ENCODE measurements around the gene PPFIA3. TPM values are rescaled to one million over a fixed set of nuclear protein-coding genes. Genes with fewer than 3 reads are reported as not detected.
"Not testable (repeated sequence)": the region's sequence is repeated elsewhere in the genome, so short reads cannot be mapped to it uniquely, and the experiment has no call there.

The PPFIA3 gene
- polyA plus RNA-seq (2014; cell fraction: cytosol; rRNA removed), result 11.7 and 18.3 TPM in 2 replicates
- 33.4 and 41.8 TPM in 2 replicates for polyA plus RNA-seq (2014; cell fraction: nucleus; rRNA removed)

DNA sequence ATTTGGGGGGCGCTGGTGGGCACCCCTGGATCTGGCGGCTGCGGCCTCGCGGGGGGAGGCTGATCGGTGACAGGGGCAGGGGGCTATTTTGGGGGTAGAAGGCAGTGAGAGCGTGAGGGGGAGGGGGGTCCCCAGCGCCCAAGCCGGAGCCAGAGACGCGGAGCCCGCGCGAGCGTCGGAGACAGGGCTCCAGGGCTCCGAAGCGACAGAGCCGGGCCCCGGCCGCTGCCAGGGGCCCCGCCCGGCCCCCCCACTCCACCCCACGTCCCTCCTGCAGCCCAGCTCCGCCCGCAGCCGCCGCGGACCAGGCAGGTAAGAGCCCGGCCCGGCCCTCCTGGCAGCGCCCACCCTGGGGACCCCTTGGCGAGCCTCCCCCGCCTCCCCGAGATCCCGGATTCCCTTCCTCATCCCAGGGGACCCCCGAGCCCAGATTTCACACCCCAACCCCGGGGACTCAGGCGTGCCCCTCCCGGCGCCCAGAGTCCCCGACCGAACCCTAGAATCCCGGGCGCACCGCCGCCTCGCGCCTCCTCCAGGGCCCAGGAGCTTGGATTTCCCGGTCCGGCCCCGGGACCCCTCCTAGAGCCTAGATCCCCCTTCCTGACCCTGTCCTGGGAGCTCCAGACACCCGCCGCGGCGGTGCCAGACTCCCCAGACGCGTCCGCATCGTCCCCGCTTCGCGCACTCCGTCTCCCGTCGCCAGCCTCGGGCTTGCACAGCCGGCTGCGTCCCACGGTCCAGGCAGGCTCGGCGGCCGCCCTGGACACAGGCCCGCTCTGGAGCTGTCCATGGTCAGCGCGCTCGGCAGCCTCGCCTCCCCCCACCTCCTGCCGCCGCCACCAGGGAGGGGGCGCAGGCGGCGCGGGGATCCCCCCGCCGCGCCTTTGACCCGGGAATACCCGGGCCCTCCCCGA is at the start of gene PPFIA3:
TSS of gene PPFIA3 (plus strand) at position 134 of the 914 bp plus-strand sequence. CDS start 8,330 bp downstream, outside the sequence.
- no peak for DNase-seq (ENCODE audit: low spot score)

DNA sequence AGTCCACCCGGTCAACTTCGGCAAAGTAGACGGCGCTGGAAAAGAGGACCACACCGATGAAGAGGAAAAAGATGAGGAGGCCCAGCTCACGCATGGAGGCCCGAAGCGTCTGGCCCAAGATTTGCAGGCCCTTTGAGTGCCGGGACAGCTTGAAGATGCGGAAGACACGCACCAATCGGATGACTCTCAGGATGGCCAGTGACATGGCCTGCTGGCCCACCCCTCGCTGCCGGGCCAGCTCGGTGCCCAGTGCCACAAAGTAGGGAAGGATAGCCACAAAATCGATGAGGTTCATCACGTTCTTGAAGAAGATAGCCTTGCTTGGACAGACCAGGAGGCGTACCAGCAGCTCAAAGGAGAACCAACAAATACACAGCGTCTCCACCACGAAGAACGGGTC is 48.9 kb upstream of the PPFIA3 start:
- no peak for DNase-seq (ENCODE audit: low spot score)

DNA sequence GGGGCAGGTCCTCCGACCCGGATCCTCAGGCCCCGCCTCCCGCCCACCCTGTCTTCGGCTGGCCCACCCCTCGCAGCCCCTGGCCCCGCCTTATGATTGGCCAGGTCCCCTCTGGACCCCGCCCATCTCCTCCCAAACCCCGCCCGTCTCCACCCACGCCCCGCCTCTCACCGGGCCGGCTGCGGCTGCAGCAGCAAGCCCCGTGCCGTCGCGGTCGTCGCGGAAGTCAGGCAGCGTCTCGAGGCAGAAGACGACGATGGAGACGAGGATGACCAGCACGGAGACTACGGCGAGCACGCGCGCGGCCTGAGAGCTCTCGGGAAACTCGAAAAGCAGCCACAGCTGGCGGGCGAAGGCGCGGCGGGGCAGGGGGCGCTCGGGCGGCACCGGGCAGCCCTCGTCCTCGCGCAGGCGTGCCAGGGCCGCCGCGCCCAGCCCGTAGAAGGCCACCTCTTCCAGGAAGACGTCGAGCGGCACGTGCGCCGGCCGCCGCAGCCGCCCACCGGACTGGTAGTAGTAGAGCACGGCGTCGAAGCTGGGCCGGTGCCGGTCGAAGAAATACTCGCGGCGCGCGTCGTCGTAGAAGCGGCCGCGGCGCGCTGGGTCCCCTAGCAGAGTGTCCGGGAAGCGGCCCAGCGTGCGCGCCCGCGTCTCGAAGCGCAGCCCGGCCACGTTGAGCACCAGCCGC is 47.3 kb upstream of the PPFIA3 start:
- DNase-seq (ENCODE audit: low spot score), result no peak

DNA sequence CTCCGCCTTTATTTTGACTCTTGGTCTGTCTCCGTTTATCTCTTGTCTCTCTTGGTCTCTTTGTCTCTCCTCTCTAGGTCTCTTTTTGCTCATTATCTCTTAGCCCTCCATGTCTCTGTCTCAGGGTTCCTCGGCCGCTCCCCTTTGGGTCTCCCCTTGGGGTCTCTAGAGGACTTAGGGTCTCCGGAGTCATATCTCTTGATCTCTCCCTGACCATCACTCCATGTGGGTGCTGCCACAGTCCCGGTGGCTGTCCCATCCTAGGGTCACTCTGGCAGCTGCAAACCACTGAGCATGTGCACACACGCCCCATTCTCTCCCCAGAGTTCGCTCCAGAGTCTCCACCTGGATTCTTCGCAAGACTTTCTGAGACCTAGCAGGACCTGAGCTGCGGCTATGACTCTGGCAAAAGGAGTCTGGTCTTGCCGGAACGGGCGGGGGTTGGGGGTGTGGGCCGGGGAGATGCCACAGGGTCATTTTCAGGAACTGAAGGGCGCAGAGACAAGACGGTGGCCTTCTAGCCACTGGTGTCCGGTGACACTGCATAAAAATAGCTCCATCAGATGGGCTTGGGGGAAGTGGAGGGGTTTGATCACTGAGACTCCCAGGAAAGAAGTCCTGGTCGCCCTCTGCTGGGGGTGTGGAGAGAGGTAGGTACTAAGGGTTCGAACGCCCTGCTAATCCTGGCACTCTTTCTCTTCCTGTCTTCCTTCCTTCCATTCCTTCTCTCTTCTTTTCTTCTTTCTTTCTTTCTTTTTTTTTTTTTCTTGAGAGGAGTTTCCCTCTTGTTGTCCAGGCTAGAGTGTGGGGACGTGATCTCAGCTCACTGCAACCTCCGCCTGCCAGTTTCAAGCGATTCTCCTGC is 45.6 kb upstream of the PPFIA3 start:
- DNase-seq (ENCODE audit: low spot score), result no peak

DNA sequence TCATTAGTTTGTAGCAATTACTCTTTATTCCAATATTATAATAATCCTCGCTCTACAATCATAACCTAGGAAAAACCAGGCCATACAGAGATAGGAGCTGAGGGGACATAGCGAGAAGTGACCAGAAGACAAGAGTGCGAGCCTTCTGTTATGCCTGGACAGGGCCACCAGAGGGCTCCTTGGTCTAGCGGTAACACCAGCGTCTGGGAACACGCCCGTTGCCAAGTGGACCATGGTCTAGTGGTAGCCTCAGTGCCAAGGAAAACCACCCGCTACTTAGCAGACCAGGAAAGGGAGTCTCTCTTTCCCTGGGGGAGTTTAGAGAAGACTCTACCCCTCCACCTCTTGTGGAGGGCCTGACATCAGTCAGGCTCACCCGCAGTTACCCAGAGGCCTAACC is 44.5 kb upstream of the PPFIA3 start:
- DNase-seq (ENCODE audit: low spot score), result not testable (repeated sequence)

DNA sequence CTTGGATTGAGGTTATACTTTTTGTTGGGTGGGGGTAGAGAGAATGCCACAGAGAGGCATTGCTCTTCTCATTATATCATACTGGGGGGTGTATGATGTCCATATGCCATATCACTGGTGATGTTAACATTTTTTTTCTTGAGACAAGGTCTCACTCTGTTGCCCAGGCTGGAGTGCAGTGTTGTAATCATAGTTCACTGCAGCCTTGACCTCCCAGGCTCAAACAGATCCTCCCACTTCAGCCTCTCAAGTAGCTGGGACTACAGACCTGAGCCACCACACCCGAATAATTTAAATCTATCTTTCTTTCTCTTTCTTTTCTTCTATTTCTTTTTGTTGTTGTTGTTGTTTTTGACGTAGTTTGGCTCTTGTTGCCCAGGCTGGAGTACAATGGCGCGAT is 39.0 kb upstream of the PPFIA3 start:
- no peak for DNase-seq (ENCODE audit: low spot score)

DNA sequence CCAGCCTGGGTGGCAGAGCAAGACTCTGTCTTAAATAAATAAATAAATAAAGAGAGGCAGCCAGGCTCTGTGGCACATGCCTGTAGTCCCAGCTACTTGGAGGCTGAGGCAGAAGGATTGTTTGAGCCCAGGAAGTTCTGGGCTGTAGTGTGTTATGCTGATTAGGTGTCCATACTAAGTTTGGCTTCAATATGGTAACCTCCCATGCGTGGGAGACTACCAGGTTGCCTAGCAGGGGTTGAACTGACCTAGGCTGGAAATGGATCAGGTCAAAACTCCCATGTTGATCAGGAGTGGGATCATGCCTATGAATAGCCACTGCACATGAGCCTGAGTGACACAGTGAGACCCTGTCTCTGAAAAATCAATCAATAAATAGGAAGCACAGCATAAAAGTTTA is 38.1 kb upstream of the PPFIA3 start:
- DNase-seq (ENCODE audit: low spot score), result no peak

DNA sequence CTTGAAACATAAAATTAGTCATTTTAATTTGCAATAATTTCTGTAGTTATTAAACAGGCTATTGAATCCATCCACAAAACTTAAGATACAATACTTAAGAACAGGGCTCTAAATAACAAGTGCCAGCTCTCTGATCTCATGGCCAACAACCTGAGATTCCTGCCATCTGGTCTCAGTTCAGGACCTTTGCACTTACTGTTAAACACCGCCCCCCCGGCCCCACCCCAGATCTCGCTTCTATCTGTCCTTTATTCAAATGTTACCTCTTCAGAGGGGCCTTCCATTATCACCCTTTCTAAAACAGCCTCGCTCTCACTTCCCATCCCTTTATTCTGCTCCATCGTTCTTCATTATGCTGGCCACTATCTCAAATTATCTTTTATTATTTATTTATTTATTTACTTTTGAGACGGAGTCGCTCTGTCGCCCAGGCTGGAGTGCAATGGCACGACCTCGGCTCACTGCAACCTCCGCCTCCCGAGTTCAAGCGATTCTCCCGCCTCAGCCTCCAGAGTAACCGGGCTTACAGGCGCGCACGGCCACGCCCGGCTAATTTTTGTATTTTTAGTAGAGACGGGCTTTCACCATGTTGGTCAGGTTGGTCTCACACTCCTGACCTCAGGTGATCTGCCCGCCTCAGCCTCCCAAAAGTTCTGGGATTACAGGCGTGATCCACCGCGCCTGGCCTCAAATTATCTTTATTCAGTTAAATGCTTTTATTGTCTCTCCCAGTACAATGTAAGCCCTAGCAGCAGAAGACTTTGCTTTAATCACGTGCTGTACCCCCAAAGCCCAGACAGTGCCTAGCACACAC is 34.9 kb upstream of the PPFIA3 start:
- no peak for DNase-seq (ENCODE audit: low spot score)

DNA sequence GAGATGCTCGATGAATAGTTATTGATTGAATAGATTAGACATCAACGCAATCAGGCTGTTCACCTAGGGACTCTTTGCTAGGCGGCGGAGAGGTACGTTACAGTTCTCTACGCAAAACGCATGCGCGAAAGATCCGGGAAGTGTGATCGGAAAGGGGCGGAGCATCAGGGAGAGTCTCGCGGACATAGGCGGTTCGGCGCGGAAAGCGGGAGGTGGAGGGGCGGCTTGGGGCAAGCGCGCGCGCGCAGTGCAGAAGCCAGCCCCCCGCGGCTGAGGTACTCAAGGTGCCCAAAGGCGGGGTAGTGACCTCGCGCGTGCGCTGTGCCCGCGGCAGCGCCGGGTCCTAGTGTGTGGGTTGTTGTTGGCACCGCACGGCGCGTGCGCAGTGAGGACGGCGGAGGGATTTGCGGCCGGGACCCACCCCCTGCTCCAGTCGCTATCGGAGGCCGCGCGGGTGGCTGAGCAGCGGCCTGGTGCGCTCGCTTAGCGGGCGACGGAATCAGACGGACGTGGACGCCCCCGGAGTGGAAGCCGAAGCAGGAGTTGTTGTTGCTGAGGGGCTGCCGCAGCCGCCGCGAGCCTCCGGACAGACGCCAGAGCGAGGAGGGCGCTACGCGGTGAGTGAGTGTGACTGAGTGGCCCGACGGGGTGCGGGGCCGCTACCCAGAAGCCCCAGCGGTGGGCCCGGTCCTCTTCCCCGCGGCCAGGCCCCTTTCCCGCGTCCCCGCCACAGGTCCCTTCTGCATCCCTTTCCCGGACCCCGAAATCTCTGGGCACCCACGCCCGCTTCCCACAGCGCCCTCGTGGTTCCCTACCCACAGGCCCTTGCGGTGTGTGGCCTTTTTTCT is 34.1 kb upstream of the PPFIA3 start, which contains the start of gene SNRNP70:
TSS of gene SNRNP70 (plus strand) at position 432 of the 848 bp plus-strand sequence. CDS start 964 bp downstream, outside the sequence.
- DNase-seq (ENCODE audit: low spot score), result peak; percentile 97

DNA sequence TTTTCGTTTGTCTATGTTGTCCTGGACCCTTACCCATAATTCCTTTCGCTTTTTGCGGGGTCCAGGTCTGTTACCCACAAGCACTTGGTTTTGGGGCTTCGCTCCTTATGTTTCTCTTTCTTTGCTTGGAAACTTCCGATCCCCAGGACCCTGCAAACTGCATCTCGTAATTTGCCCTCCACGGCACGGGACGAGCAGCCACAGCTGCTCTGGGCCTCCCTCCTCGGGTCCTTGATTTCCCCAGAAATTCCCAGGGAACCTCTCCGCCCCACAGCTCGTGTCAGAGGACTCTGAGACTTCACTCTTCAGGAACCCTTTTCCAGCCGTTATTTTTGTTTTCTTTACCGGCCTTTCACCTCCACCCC is 33.5 kb upstream of the PPFIA3 start:
- no peak for DNase-seq (ENCODE audit: low spot score)

DNA sequence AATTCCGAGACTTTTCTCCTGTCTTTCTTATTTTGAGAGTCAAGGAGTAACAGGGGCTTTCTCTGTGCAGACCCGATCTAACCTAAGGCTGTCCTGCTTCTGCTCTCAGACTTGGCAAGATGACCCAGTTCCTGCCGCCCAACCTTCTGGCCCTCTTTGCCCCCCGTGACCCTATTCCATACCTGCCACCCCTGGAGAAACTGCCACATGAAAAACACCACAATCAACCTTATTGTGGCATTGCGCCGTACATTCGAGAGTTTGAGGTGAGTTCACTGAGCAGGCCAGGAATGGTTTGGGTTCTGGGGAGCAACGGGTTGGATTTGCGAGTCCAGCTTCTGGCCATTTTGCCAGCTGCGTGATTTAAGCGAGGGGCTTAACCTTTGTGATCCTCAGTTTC is 33.0 kb upstream of the PPFIA3 start:
- no peak for DNase-seq (ENCODE audit: low spot score)

DNA sequence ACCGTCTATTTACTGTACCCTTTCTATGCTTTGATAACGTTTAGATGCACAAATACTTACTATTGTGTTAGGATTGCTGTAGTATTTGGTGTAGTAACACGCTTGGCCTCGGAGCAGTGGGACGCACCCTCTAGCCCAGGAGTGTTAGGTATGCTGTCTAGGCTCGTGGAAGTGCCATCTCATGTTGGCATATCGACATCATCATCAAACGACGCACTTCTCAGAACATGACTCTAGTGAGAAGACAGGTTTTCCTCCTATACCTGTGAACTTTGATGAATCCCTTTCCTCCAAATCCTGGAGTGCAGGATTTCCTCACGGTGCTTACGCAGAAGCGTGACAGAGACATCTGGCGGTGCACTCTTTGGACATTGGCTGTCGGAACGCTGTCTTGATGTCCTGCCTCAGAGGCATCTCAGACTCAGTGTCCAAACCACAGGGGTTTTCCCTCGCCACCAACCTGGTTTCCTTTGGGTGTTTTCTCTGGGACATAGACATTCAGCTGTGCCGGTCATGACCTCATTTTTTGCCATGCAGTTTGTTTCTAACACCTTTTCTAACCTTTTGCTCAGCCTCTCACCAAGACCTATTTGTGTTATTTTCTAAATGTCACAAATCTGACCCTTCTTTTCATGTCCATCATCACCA is 27.8 kb upstream of the PPFIA3 start:
- no peak for DNase-seq (ENCODE audit: low spot score)

DNA sequence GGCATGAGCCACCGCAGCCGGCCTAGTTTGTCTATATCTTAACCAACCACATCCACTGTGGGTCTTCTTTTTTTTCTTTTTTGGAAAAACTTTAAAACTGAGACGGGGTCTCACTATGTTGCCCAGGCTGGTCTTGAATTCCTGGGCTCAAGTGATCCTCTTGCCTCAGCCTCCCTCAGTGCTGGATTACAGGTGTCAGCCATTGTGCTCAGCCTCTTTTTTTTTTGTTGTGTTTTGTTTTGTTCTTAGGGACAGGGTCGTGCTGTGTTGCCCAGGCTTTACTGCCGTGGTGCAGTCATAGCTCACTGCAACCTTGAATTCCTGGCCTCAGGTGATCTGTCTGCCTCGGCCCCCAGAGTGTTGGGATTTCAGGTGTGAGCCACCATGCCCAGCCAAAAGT is 26.7 kb upstream of the PPFIA3 start:
- no peak for DNase-seq (ENCODE audit: low spot score)

DNA sequence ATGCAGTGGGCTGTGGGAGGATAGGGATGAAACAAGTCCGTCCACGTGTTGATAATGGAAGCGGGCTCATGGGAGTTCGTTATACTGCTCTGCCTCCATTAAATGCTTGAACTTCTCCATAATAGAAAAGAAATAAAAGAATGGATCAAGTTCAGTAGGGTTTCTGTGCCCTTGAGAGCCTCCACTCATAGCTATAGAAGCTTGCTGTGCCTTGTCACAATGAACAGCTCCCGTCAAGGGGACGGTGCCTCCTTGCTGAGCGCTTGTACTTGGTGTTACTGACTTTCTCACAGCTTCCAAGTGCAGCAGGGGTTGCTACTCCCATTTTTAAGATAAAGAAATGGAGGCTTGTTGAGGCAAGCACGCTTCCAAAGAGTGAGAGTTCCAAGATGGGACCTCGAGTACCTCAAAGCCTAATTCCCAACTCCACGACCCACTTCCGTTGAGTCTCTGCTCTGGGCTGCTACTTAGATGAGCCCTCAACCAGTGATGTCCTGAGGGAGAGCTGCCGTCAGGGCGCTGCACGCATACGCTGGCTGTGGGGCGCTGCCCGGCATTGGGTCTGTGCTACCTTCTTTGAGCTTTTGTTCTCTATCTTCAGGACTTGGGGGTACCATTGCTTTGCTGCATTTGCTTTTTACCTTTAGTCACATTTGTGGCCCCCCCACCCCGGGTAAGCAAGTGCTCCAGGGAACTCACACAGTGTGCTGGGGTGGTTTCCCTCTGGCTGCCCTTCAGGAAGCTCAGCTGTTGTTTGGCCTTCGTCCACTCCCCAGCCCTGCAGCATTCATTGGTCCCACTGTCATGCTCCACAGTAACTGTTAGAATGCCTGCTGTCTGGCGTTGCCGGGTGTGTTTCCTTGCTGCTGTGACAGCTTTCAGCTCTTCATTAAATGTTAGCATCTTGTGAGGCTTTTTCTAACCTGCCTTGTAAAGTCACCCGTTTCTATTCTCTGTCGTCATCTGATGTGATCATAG is 24.6 kb upstream of the PPFIA3 start:
- no peak for DNase-seq (ENCODE audit: low spot score)

DNA sequence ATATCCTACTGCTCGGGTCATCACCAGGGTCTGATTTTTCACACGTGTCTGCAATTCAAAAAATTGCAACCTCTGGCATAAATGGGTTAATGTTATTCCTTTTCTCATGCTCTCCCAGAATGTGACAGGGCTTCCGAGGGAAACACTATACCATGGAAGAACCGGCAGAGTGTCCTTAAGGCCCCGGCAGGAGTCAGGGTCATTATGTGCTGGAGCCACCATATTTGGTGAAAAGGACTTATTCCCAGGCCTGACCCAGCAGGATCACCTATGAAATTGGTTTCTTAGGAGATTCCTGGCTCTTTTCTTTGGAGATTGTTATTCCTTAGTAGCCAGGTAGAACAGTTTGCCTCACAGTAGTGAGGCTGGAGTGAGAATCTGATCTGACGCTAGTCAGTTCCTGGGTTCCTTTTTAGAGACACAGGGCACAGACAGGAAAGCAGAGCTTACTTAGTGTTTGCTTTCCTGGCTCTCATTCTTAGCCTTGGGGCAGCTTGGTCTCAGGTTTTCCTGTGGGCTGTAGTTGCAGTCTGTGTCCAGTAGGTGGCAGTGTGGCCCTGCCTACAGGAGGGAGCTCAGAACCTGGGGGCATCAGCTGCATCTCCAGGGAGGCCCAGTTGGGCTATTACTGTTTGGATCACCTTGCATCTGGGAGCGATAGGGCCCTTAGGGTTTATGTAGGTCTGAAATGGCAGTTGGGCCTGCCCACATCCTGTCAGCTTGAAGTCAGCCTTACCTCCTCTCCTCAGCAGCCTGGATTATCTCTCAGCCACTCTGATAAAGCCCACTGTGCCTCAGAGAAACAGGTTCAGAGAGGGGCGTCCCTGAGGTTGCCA is 21.7 kb upstream of the PPFIA3 start:
- DNase-seq (ENCODE audit: low spot score), result peak; percentile 49

DNA sequence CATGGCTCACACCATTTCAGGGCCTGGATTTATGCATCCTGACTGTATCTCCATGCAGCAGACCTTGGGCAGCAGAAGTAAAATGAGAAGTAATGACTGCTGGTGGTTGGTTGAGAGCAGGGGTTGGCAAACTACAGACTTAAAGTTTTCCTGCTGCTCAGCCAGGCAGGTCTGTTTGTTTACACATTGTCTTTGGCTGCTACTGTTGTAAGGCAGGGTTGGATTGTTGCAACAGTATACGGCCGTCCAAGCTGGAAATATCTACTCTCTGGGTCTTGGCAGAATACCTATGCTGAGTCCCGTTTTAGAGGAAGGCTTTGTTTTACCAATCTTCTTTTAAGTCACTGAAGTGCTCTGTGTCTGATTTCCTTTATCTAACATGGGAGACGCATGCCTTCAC is 20.5 kb upstream of the PPFIA3 start:
- DNase-seq (ENCODE audit: low spot score), result no peak

DNA sequence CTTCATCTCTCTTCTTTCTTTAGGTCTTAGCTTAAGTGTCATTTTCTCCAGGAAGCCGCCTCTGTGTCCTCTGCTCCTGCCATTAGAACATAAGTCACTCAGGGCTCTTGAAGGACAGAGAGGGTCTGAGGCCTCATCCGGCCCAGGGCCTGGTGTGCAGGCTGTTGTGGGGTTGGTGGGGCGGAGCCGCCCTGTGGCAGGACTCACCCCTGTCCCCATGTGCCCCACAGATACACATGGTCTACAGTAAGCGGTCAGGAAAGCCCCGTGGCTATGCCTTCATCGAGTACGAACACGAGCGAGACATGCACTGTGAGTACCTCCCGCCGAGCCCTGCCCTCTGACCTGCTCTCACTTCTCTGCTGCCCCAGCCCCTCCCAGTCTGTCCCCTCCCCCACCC is 18.2 kb upstream of the PPFIA3 start:
- DNase-seq (ENCODE audit: low spot score), result no peak

All from SK-N-DZ (cell line).